GM21737 (cell line): ENCODE results near the gene MYO1H.

Experiments
- ATAC-seq: cut with Tn5 transposase; IDR thresholded peaks from one replicate; pipeline ENCODE4 v1.9.1; 2021; ENCODE audit warnings: mild to moderate bottlenecking, moderate library complexity; ENCODE audit not compliant: unreplicated experiment

MYO1H gene

GRCh38 chr12:109489016-109489954 is 141.6 kb downstream of the MYO1H start:
- ATAC-seq, result no peak

GRCh38 chr12:109489955-109490565 is 142.4 kb downstream of the MYO1H start:
- ATAC-seq, result no peak

- ATAC-seq, result no peak
These were observed 144.0 kb downstream of the MYO1H start for GRCh38 chr12:109491671-109492070.

GRCh38 chr12:109492371-109492770 is 144.7 kb downstream of the MYO1H start:
- ATAC-seq, result no peak

DNA sequence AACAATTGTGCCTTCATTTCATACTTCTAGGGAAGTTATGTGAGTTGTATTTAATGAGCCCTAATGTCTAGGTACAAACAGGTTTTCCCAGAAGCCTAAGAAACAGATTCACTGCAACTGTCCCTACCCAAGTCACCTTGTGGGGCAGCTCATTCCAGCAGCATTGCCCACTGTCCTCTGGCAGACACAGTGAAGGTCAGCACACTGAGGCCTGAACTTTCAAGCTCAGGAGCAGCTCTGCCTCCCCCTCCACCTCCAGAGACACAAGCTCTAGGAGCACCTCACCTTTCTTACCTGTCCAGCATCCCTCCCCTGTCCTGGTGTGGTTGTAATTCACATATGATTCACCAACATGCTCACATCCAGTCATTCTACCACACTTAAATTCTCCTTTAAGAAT is 145.4 kb downstream of the MYO1H start:
- ATAC-seq, result no peak

DNA sequence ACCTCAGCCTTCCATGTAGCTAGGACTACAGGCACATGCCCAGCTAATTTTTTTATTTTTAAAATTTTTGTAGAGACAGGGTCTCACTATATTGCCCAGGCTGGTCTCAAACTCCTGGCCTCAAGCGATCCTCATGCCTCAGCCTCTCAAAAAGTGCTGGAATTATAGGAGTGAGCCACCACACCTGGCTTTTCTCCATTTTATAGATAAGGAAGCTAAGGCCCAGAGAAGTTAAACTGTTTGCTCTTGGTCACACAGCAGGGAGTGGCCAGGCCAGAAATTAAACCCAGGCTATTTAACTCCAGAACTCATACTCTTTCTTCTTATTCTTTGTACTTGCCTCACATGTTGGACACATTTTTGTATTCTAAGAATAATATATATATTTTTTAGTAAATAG is 146.2 kb downstream of the MYO1H start:
- ATAC-seq, result no peak

DNA sequence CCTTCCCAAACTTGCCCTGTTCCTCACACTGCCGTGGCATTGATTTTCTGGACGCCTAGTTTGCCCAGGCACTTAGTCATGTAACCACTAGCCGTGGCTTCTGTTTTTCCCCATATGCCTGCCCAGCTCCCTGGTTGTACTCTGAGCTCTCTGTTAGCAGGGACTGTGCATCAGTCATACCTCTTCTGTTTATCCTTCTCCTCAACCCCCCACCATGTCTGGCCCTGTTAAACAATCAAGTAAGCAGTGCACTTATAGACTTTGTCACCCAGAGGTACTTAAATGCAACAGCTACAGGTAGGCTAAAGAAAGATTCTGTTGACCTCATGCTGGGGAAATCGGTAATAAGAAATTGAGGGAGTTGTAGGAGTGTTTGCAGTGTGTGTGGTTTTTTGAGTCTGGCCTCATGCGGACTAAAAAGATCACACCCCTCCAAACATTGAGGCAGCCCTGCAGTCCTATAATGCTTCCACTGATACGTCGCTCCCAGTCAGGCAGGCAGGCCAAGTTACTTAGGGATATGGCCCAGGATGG is 146.7 kb downstream of the MYO1H start:
- ATAC-seq, result no peak

DNA sequence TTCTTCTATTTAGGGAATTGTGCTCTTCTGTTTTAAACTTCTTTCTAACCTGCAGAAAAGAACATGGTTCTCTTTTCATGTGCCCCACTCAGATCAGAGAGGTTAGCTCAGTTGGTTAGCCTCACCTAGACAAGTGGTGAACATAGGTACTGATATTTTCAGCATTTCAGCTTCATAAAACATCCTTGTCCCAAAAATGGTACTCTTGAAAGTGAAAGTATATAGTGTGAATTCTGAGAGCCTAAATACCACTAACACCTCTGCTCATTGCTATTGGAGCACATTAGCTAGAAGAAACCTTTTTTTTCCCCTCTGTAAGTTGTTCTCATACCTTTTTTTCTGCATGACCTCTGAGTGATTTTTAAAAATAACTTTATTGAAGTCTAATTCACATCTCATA is 147.3 kb downstream of the MYO1H start:
- ATAC-seq, result no peak

GRCh38 chr12:109496306-109496705 is 148.6 kb downstream of the MYO1H start:
- no peak for ATAC-seq

GRCh38 chr12:109497675-109498074 is 150.0 kb downstream of the MYO1H start:
- ATAC-seq, result no peak
